HUES64 (cell line): ENCODE measurements around the gene RCSD1.

ENCODE experiments used
- H3K27ac ChIP-seq: 2 replicates; pipeline ENCODE4 v1.7.0; 2013; ENCODE audit warnings: low read depth, low read length, inconsistent platforms
- H3K27me3 ChIP-seq: 2 replicates; pipeline ENCODE4 v1.6.1; 2013; ENCODE audit warnings: mild to moderate bottlenecking, low read length; ENCODE audit not compliant: insufficient read depth
- H3K36me3 ChIP-seq: 2 replicates; pipeline ENCODE4 v1.6.1; 2013; ENCODE audit warnings: mild to moderate bottlenecking, low read length; ENCODE audit not compliant: insufficient read depth
- H3K4me1 ChIP-seq: 2 replicates; pipeline ENCODE4 v1.6.1; 2013; ENCODE audit warnings: mild to moderate bottlenecking, low read length, moderate library complexity; ENCODE audit not compliant: insufficient read depth
- H3K4me3 ChIP-seq: 2 replicates; pipeline ENCODE4 v1.5.1; 2013; ENCODE audit warnings: mild to moderate bottlenecking, low read length, moderate library complexity
- H3K9ac ChIP-seq: 2 replicates; pipeline ENCODE4 v1.6.1; 2013; ENCODE audit warnings: mild to moderate bottlenecking, low read depth, low read length
- H3K9me3 ChIP-seq: 2 replicates; pipeline ENCODE4 v1.6.1; 2013; ENCODE audit warnings: low read depth, low read length; ENCODE audit not compliant: insufficient read depth
- WGBS: fragments of 150-250, 120-280 bp; methylation state at CpG from one replicate; pipeline ENCODE4 v1.1.7; 2013; ENCODE audit warnings: missing lambda C conversion rate; 5-methylcytosine and 5-hydroxymethylcytosine counted together

Gene RCSD1

DNA sequence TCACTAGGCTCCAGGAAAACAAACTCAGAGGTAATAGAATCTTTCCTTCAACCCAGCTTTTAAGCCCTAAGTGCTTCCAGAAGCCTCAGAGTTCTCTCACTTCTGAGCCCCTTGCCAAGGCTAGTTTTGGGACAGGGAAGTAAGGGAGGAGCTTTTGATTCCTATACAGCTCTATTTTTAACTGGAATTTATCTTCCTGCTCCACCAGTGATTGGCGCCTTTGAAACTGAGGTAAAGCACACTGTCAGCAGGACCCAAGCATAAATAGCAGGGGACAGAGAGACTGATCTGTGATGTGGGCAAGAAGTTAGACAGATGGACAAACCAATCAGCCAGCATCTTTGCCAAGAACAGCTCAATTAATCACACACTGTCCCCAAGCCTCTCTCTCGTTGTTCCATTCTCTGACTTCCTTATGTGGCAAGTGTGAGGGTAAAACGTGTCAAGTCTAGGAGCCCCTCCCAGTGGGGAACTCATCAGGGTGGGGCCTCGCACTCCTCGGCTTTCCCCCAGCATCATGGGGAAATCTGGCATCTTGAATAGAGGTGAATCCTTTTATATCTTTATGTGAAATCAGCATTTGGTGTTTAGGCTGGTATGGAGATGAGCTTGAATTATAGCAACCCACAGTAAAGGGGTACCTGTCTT is 51.5 kb downstream of the RCSD1 start:
- no peak overlapping the region for H3K4me3 ChIP-seq
- no peaks in the 10 kb centered on the region for H3K27me3 ChIP-seq
- 89% methylated on average over 5 of the region's 5 CpGs for WGBS
- no peaks in the 10 kb centered on the region for H3K9me3 ChIP-seq
- no peak overlapping the region for H3K27ac ChIP-seq
- H3K4me1 ChIP-seq = peaks cover 23% of the 10 kb centered on the region
- H3K9ac ChIP-seq = no peak overlapping the region
- no peaks in the 10 kb centered on the region for H3K36me3 ChIP-seq

DNA sequence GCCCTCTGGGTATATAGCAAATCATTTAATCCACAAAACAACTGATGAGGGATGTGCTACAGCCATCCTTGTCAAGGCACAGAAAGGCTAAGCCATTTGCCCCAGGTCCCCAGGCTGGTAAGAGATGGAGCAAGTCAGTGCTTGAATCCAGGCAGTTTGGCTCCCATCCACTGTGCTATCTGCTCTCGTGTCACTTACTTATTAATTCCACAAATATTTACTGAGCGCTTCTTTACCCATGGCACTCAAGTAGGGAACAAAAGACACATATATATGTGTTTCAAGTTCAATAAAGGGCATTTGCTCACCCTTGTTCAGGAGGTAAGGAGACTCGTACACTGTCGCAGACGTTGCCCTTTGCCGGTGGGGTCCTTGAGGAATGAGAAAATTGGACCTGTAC is 53.2 kb downstream of the RCSD1 start:
- H3K27me3 ChIP-seq = no peaks in the 10 kb centered on the region
- H3K9me3 ChIP-seq = no peaks in the 10 kb centered on the region
- H3K9ac ChIP-seq = peak overlapping the region; percentile 8; the same call in 1 of the 2 replicates
- peaks cover 23% of the 10 kb centered on the region for H3K4me1 ChIP-seq
- WGBS = 93% methylated on average over 6 of the region's 6 CpGs
- no peak overlapping the region for H3K4me3 ChIP-seq
- no peak overlapping the region for H3K27ac ChIP-seq
- H3K36me3 ChIP-seq = no peaks in the 10 kb centered on the region

DNA sequence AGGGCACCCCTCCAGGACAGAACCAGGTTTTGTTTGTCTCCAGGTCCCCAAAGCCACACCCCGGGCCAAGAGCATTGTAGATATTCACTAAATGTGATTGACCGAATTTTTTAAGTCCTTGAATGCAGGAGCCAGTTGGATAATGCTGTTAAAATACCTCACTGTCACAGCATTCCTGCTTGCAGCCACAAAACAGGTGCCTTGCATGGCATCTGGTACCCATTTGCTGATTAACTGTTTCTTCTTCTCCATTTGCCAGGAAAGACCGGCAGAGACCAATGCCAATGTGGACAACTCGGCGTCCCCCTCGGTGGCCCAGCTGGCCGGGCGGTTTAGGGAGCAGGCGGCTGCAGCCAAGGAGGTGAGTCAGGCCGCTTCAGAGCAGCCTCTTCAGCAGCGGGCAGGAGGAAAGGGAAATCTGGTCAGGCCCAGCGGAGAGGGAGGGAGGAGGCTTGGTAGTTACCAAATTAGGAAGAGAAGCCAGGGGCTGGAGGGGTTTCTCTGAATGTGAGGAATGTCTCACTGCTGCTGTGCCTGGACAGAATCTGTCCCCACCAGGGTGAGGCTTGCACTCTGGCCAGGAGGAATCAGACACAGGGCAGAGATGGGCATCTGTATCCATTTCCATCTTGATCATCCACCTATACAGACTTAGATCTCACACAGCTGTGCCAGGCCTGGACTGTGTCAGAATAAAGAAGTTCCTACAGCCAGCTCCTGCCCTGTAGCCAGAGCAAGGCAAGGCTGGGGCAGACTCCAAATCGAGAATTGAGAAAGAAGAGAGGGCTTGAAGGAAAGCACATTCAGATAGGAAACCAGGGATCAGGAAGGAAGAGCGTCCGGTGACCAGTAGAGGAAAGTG is 53.8 kb downstream of the RCSD1 start:
- H3K36me3 ChIP-seq = no peaks in the 10 kb centered on the region
- H3K27me3 ChIP-seq = no peaks in the 10 kb centered on the region
- H3K4me3 ChIP-seq = no peak overlapping the region
- WGBS = 36% methylated on average over 15 of the region's 15 CpGs
- H3K9me3 ChIP-seq = no peaks in the 10 kb centered on the region
- H3K9ac ChIP-seq = peak overlapping the region; percentile 32; the same call in 1 of the 2 replicates
- peak overlapping the region; percentile 61 for H3K27ac ChIP-seq
- peaks cover 23% of the 10 kb centered on the region for H3K4me1 ChIP-seq

DNA sequence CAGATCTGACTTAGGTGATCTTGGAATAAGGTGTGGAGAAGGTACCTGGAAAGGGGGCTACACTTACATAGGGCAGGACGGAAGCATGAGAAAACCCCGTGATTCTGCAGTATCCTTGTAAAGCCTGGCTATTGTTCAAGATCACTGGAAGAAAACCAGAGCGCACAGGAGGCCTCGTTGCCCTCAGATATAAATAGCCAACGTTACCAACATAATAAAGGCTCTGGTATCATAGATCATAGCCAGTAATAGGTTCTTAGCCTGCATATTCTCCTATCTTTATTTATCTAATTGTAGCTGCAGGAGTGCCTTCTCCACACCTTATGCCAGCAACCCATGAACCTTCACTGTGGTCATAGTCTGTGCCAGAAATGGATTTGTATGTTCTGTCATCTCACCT is 55.8 kb downstream of the RCSD1 start:
- 87% methylated on average over 5 of the region's 5 CpGs for WGBS
- H3K9ac ChIP-seq = no peak overlapping the region
- no peak overlapping the region for H3K4me3 ChIP-seq
- no peaks in the 10 kb centered on the region for H3K9me3 ChIP-seq
- H3K27ac ChIP-seq = no peak overlapping the region
- peaks cover 23% of the 10 kb centered on the region for H3K4me1 ChIP-seq
- H3K36me3 ChIP-seq = no peaks in the 10 kb centered on the region
- H3K27me3 ChIP-seq = no peaks in the 10 kb centered on the region

DNA sequence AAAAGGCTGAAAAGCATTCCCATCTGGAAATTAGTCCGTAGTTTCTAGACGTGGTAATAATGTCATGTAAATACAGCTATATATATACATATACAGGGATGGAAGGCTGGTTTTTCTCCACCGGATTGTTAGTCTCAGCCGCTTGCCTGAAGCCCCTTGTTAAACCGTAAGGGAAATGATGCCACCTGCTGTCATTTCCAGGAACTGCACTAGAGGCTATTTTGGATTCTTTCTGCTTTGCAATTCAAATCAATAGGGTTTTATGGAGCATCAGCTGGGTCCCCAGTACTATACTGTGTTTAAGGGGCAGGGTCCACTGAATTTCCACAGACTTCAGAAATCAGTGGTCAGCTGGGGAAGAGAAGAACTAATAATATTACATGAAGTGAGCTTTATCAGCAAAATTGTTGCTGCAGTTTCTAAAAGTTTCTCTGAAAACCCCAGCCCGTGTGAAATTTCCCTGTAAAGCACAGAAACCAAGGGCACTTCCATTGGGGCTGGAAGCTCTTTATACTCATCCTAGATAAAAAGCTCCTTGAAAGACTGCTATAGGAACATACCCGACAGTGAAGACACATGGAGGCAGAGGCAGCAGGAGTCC is 58.0 kb downstream of the RCSD1 start:
- Histone ChIP-seq H3K4me1 (peaks cover 23% of the 10 kb centered on the region), H3K9me3 (no peaks in the 10 kb centered on the region), H3K4me3 (no peak overlapping the region), H3K36me3 (no peaks in the 10 kb centered on the region), H3K27ac (no peak overlapping the region), H3K9ac (no peak overlapping the region), H3K27me3 (no peaks in the 10 kb centered on the region)
- 34% methylated on average over 5 of the region's 7 CpGs for WGBS

DNA sequence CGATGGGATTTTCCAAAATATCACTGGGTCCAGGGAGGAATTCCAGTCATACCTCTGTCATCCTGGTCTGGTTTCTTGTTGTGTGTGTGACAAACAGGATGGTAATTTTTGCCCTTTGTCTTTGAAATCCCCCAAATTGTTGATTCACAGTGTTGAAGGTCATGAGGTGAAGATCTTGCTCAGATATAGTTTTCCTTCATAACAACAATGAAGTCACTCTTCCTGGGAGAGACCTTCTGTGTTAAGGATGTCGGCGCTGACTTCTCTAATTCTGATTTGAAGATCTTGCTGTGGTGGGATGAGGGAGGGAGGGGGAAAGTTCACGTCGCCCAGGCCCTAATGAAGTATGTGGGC is 59.5 kb downstream of the RCSD1 start:
- H3K4me3 ChIP-seq = no peak overlapping the region
- no peaks in the 10 kb centered on the region for H3K9me3 ChIP-seq
- 80% methylated on average over 5 of the region's 5 CpGs for WGBS
- no peaks in the 10 kb centered on the region for H3K27me3 ChIP-seq
- peaks cover 11% of the 10 kb centered on the region; the same call in 1 of the 2 replicates for H3K4me1 ChIP-seq
- H3K9ac ChIP-seq = no peak overlapping the region
- no peaks in the 10 kb centered on the region for H3K36me3 ChIP-seq
- H3K27ac ChIP-seq = no peak overlapping the region

DNA sequence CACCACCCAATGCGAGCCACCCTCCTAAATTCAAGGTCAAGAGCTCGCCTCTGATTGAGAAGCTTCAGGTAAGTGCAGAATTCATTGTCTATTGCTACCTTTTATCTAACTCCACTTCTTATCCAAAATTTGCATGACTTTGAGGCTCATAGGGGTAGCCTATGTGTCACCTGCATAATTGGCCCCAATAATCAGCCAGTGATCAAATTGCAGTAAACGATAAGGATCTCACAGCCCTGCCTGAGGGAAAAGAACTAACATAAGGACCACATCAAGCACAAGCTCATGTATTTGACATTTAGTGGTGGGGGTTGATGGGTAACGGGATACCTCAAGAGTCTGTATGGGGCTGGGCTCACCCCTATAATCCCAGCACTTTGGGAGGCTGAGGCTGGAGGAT is 60.0 kb downstream of the RCSD1 start:
- Histone ChIP-seq H3K27me3 (no peaks in the 10 kb centered on the region), H3K4me1 (peaks cover 6% of the 10 kb centered on the region; the same call in 1 of the 2 replicates), H3K27ac (no peak overlapping the region), H3K4me3 (no peak overlapping the region), H3K9me3 (no peaks in the 10 kb centered on the region), H3K9ac (no peak overlapping the region), H3K36me3 (no peaks in the 10 kb centered on the region)
- 94% methylated on average over 4 of the region's 4 CpGs for WGBS

DNA sequence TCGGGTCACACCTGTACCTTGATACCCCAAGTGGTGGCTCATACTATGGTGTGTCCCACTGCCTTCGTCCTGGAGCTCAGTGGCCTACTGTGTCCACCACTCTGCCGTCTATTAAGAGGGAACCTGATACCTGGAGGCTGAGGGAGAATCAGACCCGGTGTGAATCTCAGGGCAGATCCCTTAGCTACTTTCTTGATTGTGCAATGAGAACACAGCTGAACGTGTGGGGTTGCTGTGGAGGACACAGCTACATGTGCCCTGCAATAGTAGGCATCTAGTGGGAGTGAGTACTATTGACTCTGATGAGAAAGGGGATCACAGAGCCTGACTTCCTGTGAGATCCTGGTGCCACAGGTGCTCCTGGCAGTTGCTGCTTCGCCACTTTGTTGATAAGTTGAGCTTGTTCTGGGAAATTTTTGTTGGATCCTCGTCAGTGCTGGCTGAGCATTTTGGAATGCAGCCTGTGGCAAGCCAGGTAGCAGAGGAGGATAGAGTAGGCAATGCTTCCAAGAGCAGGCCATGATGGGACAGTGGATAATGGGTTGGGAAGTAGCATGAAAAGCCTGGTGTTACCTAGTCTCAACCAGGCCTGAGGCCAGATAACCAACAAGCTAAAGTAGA is 63.5 kb downstream of the RCSD1 start:
- H3K27ac ChIP-seq = no peak overlapping the region
- no peak overlapping the region for H3K4me3 ChIP-seq
- whole genome bisulfite sequencing = 91% methylated on average over 7 of the region's 7 CpGs
- no peaks in the 10 kb centered on the region for H3K4me1 ChIP-seq
- no peak overlapping the region for H3K9ac ChIP-seq
- H3K36me3 ChIP-seq = no peaks in the 10 kb centered on the region
- H3K27me3 ChIP-seq = no peaks in the 10 kb centered on the region
- no peaks in the 10 kb centered on the region for H3K9me3 ChIP-seq

DNA sequence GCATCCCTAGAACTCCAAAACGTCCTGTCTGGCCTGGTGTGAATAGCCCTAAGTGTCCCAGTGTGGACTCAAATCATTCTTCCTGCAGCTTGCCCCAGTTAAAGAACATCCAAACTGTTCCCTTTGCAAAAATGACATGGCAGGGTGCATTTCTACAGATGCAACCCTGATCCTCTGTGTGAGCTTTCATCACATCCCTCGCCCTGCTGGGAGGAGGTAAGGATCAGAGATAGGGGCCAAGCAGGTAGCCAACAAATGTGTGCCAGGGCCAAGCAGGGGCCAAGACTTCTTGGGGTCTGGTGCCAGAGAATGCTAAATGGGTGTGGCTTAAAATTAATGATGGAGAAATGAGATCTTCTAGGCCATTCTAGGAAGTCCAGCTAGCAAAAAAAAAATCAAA is 64.7 kb downstream of the RCSD1 start:
- no peaks in the 10 kb centered on the region for H3K36me3 ChIP-seq
- no peaks in the 10 kb centered on the region for H3K4me1 ChIP-seq
- WGBS = 86% methylated on average over 2 of the region's 2 CpGs
- H3K9me3 ChIP-seq = no peaks in the 10 kb centered on the region
- no peak overlapping the region for H3K4me3 ChIP-seq
- no peaks in the 10 kb centered on the region for H3K27me3 ChIP-seq
- no peak overlapping the region for H3K9ac ChIP-seq
- H3K27ac ChIP-seq = no peak overlapping the region

DNA sequence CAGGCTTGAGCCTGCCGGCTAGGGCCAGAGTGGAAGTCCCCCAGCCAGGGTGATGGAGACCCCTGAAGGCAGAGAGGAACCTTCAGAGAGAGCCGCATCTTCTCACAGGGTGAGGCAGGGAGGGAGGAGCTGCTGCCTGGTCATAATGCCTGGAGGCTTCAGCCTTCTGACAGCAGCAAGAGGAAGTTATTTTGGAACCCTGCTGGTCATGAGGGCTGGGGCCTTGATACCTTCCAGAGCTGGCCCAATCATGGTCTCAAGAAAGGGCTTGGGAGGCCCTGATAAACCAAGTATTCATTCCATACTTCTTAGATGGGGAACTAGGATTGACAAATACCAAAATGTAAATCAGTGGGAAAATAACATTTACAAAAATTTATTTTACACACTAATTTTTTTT is 65.1 kb downstream of the RCSD1 start:
- Histone ChIP-seq H3K4me3 (no peak overlapping the region), H3K4me1 (no peaks in the 10 kb centered on the region), H3K27me3 (no peaks in the 10 kb centered on the region), H3K27ac (no peak overlapping the region), H3K9ac (no peak overlapping the region), H3K9me3 (no peaks in the 10 kb centered on the region), H3K36me3 (no peaks in the 10 kb centered on the region)
- 68% methylated on average over 2 of the region's 2 CpGs for WGBS
